Stimulated activated CD8-positive, alpha-beta memory T cell treated with anti-CD3 and anti-CD28 coated beads, Interleukin-15, amount 100 ng/mL, for 4 hours (primary cell): ENCODE measurements around the gene TMEM14B.
"Not testable (repeated sequence)": the region's sequence is repeated elsewhere in the genome, so short reads cannot be mapped to it uniquely, and the experiment has no call there.

Source experiments
- DNase-seq, 2 donors: peaks; one replicate each; pipeline ENCODE4 v3.0.0-alpha.2; 2020; ENCODE audit warnings: low read depth in 2 of 2

Gene TMEM14B

GRCh38 chr6:10747251-10747972, at the start of gene TMEM14B:
TMEM14B (plus strand) TSS chr6:10747805; CDS start chr6:10749246, 1,441 bp downstream.
- DNase-seq = peak; percentile 98 to 99

DNA sequence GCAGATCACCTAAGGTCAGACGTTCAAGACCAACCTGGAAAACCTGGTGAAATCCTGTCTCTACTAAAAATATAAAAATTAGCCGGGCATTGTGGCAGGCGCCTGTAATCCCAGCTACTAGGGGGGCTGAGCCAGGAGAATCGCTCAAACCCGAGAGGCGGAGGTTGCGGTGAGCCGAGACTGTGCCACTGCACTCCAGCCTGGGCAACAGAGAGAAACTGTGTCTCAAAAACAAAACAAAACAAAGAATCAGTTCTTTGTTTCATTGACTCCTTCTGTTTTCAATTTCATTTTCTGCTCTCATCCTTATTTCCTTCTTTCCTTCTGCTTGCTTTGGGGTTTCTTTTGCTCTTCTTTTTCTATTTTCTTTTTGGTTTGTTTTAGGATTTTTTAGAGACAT, 33.6 kb upstream of the TMEM14B start:
- DNase-seq = no peak

GRCh38 chr6:10719296-10719963, 28.2 kb upstream of the TMEM14B start:
- no peak for DNase-seq

GRCh38 chr6:10719964-10720264, 27.7 kb upstream of the TMEM14B start:
- DNase-seq = no peak

GRCh38 chr6:10720265-10720959, 27.2 kb upstream of the TMEM14B start:
- peak in 1 of 2 donors; percentile 39 for DNase-seq

DNA sequence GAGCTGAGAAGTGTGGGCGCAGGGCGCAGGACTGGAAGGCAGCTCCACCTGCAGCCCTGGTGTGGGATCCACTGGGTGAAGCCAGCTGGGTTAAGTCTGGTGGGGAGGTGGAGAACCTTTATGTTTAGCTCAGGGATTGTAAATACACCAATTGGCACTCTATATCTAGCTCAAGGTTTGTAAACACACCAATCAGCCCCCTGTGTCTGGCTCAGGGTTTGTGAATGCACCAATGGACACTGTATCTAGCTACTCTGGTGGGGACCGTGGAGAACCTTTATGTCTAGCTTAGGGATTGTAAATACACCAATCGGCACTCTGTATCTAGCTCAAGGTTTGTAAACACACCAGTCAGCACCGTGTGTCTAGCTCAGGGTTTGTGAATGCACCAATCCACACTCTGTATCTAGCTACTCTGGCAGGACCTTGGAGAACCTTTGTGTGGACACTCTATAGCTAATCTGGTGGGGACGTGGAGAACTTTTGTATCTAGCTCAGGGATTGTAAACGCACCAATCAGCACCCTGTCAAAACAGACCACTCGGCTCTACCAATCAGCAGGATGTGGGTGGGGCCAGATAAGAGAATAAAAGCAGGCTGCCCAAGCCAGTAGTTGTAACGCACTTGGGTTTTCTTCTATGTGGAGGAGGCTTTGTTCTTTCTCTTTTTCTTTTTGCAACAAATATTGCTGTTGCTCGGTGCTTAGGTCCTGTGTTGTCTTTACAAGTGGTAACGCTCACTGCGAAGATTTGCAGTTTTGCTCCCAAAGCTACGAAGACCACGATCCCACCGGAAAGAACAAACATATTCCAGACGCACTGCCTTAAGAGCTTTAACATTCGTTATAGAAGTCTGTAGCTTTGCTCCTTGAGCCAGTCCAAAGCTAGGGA, 26.4 kb upstream of the TMEM14B start:
- DNase-seq = not testable (repeated sequence)

DNA sequence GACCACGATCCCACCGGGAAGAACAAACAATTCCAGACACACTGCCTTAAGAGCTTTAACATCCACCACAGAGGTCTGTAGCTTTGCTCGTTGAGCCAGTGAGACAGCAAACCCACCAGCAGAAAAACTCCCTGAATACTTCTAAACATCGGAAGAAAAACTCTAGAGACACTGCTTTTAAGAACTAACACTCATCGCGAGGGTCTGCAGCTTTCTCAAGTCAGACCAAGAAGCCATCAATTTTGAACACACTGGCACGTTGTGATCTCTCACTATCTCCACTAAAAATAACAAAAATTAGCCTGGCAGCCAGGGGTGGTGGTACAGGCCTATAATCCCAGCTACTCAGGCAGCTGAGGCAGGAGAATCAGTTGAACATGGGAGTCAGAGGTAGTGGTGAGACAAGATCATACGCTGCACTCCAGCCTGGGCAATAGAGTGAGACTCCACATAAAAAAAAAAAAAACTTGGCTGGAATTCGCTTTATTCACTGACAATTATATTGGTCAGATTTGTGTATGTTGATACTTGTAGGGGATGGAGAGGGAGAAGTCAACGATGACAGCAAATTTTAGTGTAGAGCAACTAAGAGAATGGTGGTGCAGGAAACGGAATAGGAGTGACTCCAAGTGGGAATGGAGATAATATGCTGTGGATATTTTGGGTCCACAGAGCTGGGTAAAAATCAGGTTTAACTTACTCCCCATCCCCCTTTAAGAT, 25.6 kb upstream of the TMEM14B start:
- no peak for DNase-seq

DNA sequence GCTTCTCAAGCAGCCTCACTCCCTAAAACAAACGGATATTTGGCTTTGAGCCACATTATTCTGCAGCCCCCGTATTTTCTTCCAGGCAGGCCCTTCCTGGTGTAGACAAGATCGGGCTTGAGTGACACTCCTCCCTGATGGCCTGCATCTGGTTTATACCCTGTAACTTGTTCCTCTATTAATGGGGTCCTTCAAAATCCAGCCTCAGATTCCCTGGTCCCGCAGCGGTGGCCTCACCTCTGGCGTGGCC, 25.1 kb upstream of the TMEM14B start:
- DNase-seq = no peak

DNA sequence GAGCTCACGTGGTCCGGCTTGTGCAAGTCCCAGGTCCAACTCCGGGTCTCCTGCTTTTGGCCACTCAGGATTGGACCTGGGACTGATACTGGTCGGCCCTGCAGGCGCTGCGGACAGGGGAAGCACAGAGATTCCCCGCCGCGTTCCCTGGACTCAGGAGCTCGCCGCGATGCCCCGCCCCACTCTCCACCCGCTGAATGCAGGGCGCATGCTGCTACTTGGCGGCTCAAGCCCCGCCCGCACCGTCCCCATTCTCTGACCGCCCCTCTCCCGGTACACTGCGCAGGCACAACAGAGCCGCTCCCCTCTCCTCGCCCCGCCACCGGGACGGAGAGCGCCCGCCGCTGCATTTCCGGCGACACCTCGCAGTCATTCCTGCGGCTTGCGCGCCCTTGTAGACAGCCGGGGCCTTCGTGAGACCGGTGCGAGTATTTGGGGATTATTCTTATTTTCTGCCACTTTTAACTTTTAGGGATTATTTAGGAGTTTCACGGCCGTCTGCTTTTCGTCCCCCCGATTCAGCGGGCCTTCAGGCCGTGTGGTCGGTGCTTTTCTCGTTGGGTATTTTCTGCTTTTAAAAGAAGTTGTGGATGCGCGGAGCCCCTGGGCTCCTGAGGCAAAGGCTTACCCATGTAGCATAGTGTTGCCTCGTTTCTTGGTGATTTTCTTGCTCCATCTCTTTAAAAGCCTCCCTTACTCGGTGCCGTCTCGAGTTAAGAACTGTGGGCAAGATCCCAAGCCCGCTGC, 24.6 kb upstream of the TMEM14B start, which contains the start of gene TMEM14C:
Gene TMEM14C (plus strand): TSS at position 251 of the 747 bp plus-strand sequence. CDS start 1,544 bp downstream, outside the sequence.
- peak; percentile 60 to 66 for DNase-seq

- no peak for DNase-seq
These were observed 24.1 kb upstream of the TMEM14B start for GRCh38 chr6:10723567-10723881.

- no peak for DNase-seq
These were observed 22.6 kb upstream of the TMEM14B start for GRCh38 chr6:10725044-10725443.

- DNase-seq = no peak
These were observed 21.9 kb upstream of the TMEM14B start for GRCh38 chr6:10725716-10726115.

DNA sequence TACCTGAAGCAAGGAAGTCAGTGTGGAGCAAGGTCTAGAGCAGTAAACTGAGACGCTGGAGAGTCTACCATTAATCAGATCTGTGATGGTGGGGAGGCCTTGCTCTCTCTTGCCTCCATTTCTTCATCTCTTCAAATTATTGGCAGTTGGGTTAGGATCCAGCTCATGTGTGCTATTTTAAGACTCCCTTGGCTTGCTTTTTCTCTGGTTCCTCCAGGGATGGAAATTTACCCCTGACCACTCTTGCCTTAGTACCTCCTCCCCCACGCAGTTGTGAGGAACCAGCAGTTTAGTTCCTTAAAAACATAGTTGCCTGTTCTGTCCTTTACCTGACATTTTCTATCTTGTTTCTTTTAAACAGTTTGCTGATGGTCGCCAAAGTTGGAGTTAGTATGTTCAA, 17.4 kb upstream of the TMEM14B start:
- DNase-seq = no peak

- no peak for DNase-seq
These were observed 14.4 kb upstream of the TMEM14B start for GRCh38 chr6:10733151-10733715.

DNA sequence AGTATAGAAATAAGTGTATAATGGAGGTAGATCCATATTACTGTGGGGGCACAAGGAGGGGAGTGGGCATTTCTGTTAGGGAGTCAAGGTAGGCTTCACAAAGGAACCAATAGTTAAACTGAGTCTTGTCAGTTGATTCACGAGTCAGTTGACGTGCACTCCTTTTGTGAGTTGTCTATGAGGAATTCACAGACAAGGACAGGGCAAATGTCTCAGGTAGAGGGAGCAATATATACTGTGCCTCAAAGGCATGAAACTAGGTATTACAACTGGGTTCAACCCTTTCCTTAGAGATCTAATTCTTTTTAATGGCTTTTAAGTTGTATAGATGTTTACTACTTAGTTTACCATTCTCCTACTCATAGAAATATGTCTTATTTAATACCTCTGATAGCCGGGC, 13.7 kb upstream of the TMEM14B start:
- DNase-seq = no peak

DNA sequence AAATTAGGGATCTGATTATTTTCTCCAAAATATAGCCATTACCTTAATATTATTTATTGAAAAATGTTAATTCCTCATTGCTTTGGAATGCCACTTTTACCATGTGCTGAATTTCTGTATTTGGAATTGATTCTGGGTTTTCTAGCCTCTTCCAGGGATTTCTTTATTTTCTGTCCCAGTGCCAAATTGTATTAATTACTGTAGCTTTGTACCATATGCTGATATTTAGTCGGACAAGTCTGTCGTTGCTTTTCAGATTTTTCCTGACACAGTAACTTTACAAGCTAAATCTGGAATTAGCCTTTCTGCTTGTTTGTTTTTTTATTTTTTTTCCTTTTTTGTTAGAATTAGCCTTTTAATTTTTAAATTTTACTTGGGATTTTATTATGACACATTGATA, 10.9 kb upstream of the TMEM14B start:
- no peak for DNase-seq

- DNase-seq = no peak
These were observed 7.5 kb upstream of the TMEM14B start for GRCh38 chr6:10740061-10740460.

DNA sequence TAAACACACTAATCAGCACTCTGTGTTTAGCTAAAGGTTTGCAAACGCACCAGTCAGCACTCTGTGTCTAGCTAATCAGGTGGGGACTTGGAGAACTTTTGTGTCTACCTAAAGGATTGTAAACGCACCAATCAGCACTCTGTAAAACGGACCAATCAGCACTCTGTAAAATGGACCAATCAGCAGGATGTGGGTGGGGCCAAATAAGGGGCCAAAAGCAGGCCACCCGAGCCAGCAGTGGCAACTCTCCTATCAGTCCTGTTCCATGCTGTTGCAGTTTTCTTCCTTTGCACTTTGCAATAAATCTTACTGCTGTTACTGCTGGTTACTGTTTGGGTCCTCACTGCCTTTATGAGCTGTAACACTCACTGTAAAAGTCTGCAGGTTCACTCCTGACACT, 6.0 kb upstream of the TMEM14B start:
- not testable (repeated sequence) for DNase-seq

DNA sequence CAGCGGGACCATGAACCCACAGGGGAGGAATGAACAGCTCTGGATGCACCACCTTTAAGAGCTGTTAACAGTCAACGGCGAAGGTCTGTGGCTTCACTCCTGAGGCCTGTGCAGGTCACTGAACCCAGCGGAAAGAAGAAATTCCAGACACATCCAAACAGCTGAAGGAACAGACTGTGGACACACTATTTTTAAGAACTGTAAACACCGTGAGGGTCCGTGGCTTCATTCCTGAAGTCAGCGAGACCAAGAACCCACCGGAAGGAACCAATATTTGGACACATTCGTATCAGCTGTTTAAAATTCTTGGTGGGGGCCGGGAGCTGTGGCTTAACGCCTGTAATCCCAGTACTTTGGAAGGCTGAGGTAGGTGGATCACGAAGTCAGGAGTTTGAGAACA, 5.4 kb upstream of the TMEM14B start:
- DNase-seq = no peak

DNA sequence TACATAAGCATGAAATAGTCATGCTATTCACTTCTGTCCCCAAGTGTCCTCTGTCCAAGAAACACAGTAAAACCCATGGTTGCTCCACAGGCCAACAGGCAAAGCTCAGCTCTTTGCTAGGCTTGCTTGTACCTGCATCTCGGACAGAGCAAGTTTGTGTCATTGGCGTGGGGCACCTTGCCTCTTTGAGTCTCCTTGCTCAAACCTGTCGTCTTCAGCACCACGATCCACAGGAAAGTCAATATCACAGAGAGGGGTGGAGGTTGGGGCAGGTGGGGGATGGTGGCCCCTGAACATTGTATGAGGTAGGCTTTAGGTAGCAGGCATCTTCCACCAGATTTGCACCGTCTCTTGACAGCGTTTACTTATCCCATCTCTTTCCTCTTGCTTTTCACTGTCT, 4.1 kb upstream of the TMEM14B start:
- no peak for DNase-seq

DNA sequence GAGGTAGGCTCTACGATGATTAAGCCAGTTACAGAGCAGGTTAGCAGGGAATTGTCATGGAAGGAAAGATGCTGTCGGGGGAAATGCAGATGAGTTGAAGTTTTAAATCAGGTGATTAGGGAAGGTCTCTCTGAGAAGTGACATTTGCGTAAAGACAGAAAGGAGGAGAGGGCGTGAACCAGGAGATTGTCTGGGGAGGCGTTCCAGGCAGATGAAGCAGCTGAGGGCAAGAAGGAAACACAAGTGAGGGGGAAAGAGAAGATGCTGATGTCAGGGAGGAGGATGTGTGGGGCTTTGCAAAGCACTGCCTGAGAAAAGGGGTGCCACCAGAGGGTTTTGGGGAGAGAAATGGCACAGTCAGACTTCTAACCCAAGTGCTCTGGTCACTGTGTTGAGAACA, 2.5 kb upstream of the TMEM14B start:
- no peak for DNase-seq
